Stimulated activated CD4-positive, alpha-beta T cell treated with anti-CD3 and anti-CD28 coated beads, Interleukin-12 subunit alpha, Interleukin-12 subunit beta, amount 100 ng/mL, for 24 hours (primary cell): ENCODE data around the gene CCDC120.
A peak's percentile ranks its signal among the peaks of the same experiment; 100 is the strongest.

Experiments
- DNase-seq, 2 experiments: peaks; one replicate each; pipeline ENCODE4 v3.0.0-alpha.2; 2020; ENCODE audit warnings: low read depth in 2 of 2

CCDC120 gene

GRCh38 chrX:49061916-49062315 lies 3.1 kb downstream of the CCDC120 start:
- DNase-seq: no peak

- DNase-seq: no peak
These were observed 4.9 kb downstream of the CCDC120 start for GRCh38 chrX:49063715-49064114.

GRCh38 chrX:49064303-49064702 lies 5.5 kb downstream of the CCDC120 start:
- DNase-seq: no peak

GRCh38 chrX:49064735-49065134 lies 5.9 kb downstream of the CCDC120 start:
- no peak for DNase-seq

DNA sequence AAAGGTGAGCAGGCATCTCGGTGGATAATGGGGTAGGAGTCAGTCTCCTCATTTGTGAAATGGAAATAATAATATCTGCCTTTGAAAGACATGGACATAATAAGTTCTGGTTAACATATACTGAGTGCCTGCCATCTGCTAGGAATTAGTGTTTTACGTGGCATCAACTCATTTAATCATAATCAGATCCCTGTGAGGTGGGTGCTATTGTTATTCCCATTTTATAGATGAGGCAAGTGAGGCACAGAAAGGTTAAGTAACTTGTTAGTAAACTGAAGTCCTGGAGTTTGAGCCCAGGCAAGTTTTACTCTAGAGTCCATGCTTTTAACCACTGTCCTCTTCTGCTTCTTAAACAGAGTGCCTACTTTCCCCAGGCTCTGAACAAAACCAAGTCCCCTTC lies 7.5 kb downstream of the CCDC120 start:
- no peak for DNase-seq

DNA sequence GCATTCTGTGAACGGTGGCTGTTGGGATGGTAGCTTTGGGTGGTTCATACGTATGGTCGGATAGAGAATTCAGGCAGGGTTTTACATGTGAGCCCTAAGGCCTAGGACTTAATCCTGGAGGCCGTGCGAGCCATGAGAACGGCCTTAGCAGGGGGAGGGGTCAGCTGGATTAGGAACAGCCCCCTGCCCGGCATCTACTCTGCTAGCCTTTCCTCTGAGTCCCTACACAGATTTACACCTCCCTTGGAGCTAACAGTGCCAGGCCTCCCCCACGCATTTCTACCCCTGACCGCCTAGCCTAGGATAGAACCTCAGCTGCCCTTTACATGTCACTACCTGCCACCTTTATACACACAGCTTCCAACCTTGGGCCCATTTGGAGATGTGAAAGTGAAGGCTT lies 7.9 kb downstream of the CCDC120 start:
- DNase-seq: no peak

DNA sequence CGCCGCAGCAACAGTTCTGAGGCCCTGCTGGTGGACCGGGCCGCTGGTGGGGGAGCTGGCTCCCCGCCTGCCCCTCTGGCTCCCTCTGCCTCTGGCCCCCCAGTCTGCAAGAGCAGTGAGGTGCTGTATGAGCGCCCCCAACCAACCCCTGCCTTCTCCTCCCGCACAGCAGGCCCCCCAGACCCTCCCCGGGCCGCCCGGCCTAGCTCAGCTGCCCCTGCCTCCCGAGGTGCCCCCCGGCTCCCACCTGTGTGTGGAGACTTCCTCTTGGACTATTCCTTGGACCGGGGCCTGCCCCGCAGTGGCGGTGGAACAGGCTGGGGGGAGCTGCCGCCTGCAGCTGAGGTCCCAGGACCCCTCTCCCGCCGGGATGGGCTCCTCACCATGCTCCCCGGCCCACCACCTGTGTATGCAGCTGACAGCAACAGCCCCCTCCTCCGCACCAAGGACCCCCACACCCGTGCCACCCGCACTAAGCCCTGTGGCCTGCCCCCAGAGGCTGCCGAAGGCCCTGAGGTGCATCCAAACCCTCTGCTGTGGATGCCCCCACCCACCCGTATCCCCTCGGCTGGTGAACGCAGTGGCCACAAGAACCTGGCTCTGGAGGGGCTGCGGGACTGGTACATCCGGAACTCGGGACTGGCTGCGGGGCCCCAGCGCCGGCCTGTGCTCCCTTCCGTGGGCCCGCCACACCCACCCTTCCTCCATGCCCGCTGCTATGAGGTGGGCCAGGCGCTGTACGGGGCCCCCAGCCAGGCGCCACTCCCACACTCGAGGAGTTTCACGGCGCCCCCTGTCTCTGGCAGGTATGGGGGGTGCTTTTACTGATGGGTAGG lies 8.7 kb downstream of the CCDC120 start:
- DNase-seq: no peak

GRCh38 chrX:49069038-49069437 lies 10.2 kb downstream of the CCDC120 start:
- DNase-seq: no peak

- DNase-seq: no peak
These were observed 12.2 kb downstream of the CCDC120 start for GRCh38 chrX:49070988-49071387.

GRCh38 chrX:49071877-49072711 lies 13.3 kb downstream of the CCDC120 start:
- DNase-seq: no peak

GRCh38 chrX:49072712-49073095 lies 13.9 kb downstream of the CCDC120 start:
- DNase-seq: no peak

DNA sequence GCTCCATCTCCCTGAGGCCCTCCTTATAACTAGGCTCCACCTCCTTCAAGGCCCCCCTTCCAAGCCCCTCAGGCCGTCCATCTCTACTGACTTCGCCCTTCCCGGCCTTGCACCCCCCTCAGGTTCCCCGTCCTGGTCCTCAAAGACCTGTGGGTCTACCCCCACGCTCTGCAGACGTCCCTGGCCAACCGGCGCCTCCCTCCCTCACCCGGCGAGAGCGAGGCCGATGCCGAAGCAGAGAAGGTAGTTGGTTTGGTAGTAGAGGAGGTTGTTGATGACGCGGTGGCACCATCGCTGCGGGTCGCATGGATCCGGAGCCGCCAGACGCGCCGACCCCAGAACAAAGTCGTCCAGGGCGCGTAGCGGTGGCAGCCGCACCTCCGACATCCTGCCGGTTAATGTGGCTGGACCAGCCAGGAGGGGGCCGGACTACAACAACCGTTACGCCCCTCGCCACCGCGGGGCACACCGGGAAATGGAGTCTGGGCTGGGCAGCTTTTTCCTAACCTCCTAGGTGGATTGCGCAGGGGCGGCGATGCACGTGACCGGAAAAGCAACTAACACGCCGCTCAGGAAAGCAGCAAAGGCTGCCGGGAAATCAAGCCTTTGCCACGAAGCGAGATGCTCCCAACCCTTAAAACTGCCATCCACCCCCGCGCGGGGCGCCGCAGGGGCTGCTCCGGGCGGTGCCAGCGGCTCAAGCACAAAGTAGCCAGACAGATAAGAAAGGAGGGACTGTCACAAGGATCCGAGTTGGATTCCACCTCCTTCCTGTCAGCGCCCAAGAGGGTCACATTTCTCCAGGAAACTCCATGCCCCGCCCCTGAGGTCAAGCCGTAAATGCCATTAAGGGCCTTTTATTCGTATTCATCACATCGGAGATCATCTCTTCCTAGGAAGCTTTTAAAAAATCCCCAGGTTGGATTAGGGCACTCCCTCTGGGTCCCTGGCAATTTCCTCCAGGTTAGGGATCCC lies 15.1 kb downstream of the CCDC120 start, which contains the start of gene PRAF2:
Gene PRAF2, minus strand, starts transcription at position 402 of the 975 bp plus-strand sequence. Its CDS starts 15 bp downstream, at position 387.
- peak; percentile 77 to 85 for DNase-seq

- no peak for DNase-seq
These were observed 16.5 kb downstream of the CCDC120 start for GRCh38 chrX:49075347-49075746.

DNA sequence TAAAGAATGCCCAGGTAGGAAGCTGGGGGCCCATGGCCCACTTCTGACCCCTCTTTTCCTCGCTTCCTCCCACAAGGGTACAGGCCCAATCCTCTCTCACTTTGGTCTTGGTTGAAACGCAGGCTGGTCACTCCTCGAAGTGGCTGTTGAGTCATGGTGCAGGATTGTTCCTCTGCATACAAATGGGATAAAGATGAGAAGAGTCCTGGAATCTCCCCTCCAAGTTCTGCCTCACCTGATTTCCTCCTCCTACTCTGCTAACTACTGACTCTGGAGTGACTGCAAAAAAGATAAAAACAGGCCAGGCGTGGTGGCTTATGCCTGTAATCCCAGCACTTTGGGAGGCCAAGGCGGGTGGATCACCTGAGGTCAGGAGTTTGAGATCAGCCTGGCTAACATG lies 19.1 kb downstream of the CCDC120 start:
- DNase-seq: no peak

DNA sequence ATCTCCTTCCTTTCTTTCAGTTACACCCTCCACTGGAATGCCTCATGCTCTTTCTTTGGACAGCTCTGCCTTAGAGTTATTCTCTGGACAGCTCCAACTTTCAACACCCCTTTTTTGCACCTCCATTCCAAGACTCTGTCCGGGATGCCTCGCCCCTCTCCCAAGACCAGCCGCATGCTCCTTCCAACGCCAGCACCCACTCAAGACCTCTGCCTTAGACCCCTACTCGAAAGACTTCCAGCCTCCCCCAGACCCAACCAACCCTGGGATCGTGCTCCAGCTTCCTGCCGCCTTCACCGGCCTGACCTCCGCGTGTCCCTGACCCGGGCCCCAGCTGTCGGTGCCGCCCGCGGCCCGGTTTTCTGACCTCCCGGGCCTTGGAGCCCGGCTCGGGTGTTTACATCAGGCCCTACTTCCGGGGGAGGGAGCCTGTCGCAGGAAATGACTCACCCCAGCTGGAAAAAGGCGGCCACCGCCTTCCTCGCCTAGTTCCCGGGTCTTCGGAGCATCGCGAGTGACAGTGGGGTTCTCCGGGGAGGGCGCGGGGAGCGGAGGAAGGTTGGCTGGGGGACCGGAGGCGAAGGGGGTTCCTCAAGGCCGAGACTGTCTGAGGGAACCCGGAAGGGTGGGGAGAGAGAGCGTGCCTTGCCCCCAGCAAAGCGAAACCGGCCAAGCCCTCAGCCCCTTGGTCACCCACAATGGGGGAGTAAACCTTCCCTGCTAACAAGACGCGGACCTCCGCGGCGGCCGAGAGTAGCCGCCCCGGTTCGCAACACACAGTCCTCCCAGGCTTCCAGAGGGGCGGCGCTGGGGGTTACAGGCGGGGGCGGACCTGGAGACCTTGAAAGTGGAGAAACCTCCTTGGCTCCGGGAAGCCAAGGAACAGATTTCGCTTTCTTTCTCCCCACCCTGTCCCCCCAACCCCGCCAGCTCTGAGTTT lies 21.0 kb downstream of the CCDC120 start, which contains the start of gene WDR45:
Gene WDR45, minus strand, starts transcription at position 399 of the 940 bp plus-strand sequence. CDS start 1,792 bp downstream, outside the sequence.
- DNase-seq: peak; percentile 39 to 46

GRCh38 chrX:49082271-49082871 lies 23.6 kb downstream of the CCDC120 start:
- no peak for DNase-seq

GRCh38 chrX:49089553-49089952 lies 30.8 kb downstream of the CCDC120 start:
- DNase-seq: no peak

GRCh38 chrX:49096419-49096818 lies 37.6 kb downstream of the CCDC120 start:
- no peak for DNase-seq

DNA sequence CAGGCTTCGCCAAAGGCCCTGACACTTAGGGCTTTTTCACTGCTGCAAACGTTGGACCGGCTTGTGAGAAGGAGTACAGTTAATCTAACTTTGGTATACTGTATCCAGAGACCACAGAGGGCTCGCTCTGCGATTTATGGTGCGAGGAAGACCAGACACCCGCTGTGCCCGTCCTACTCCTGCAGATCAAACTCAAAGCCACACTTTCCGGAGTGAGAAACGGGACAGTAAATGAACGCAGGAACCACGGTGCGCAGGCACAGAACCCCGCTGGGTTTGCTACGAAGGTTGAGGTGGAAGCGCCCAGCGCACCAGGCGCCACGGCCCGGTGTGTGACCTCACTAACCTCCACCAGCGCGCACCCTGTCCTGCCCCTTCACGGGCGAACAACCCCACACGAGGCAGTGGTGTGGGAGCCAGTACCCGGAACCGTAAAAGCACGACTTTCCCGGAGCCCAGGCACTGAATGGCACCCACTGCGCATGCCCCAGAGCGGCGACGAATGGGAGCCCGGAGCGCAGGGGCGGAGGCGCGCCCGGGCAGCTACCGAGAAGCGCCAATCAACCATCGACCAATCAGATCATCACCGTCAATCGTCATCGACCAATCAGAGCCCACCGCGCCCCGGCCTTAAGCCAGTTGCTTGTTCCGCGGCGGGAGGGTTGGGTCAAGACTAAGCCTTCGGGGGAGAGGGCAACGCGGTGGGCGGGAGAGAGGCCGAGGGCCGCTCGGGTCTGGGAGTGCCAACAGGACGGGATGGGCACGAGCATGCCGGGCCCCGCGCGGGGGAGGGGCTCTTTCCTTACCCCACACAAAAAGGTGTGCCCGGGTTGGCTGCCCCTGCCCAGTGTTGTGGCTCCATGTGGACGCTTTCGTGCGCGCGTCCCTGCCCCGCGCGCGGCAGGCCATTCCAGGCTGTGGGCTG lies 42.2 kb downstream of the CCDC120 start:
- DNase-seq: peak; percentile 66 to 79
